H9 (cell line): ENCODE results near the gene GABRG2. TPM values are rescaled to one million over a fixed set of nuclear protein-coding genes. Genes with fewer than 3 reads are reported as not detected.

ENCODE experiments used
- DNase-seq: peaks from one replicate; pipeline ENCODE4 v3.0.0-alpha.2; 2017
- H2AFZ ChIP-seq: one replicate; pipeline ENCODE4 v1.6.1; 2013; ENCODE audit warnings: mild to moderate bottlenecking, low read length, control low read depth, moderate library complexity
- H2AK5ac ChIP-seq: 2 replicates; pipeline ENCODE4 v1.6.1; 2013; ENCODE audit warnings: low read length, control low read depth, mixed read lengths; ENCODE audit not compliant: insufficient read length
- H2BK120ac ChIP-seq: one replicate; pipeline ENCODE4 v1.6.1; 2013; ENCODE audit warnings: low read depth, mild to moderate bottlenecking, low read length, control low read depth, inconsistent platforms; ENCODE audit not compliant: poor library complexity, severe bottlenecking
- H2BK12ac ChIP-seq: 2 replicates; pipeline ENCODE4 v1.6.1; 2013; ENCODE audit warnings: low read length, control low read depth, mixed read lengths, low read depth; ENCODE audit not compliant: insufficient read length
- H2BK15ac ChIP-seq: 2 replicates; pipeline ENCODE4 v1.6.1; 2013; ENCODE audit warnings: low read depth, low read length, control low read depth
- H2BK20ac ChIP-seq: one replicate; pipeline ENCODE4 v1.6.1; 2013; ENCODE audit warnings: low read depth, mild to moderate bottlenecking, low read length, control low read depth, inconsistent platforms; ENCODE audit not compliant: poor library complexity, severe bottlenecking
- H2BK5ac ChIP-seq: 2 replicates; pipeline ENCODE4 v1.6.1; 2013; ENCODE audit warnings: low read length, control low read depth, mixed read lengths; ENCODE audit not compliant: insufficient read length
- H3K14ac ChIP-seq: 2 replicates; pipeline ENCODE4 v1.6.1; 2013; ENCODE audit warnings: low read length, control low read depth; ENCODE audit not compliant: insufficient read depth
- H3K18ac ChIP-seq: 2 replicates; pipeline ENCODE4 v1.6.1; 2013; ENCODE audit warnings: low read depth, mild to moderate bottlenecking, mixed read lengths, low read length, control low read depth; ENCODE audit not compliant: insufficient read length
- H3K23ac ChIP-seq: 2 replicates; pipeline ENCODE4 v1.6.1; 2013; ENCODE audit warnings: low read length, control low read depth, mixed read lengths, low read depth; ENCODE audit not compliant: insufficient read length
- H3K23me2 ChIP-seq: 2 replicates; pipeline ENCODE4 v1.6.1; 2013; ENCODE audit warnings: low read depth, mild to moderate bottlenecking, mixed read lengths, low read length, control low read depth; ENCODE audit not compliant: insufficient read length, poor library complexity, severe bottlenecking
- H3K27ac ChIP-seq: 2 replicates; pipeline ENCODE4 v1.5.1; 2013; ENCODE audit warnings: low read length, control low read depth, mixed read lengths, low read depth; ENCODE audit not compliant: insufficient read length
- H3K27me3 ChIP-seq: 2 replicates; pipeline ENCODE4 v1.6.1; 2013; ENCODE audit warnings: low read length, control low read depth, inconsistent platforms; ENCODE audit not compliant: insufficient read depth
- H3K4ac ChIP-seq: 2 replicates; pipeline ENCODE4 v1.6.1; 2013; ENCODE audit warnings: low read depth, mild to moderate bottlenecking, control low read depth, inconsistent platforms, low read length, moderate library complexity
- H3K4me1 ChIP-seq: 2 replicates; pipeline ENCODE4 v1.6.1; 2013; ENCODE audit warnings: low read length, control low read depth, inconsistent platforms; ENCODE audit not compliant: insufficient read depth
- H3K4me2 ChIP-seq: 2 replicates; pipeline ENCODE4 v1.6.1; 2013; ENCODE audit warnings: low read length, control low read depth, mixed read lengths; ENCODE audit not compliant: insufficient read length, insufficient read depth
- H3K56ac ChIP-seq: 2 replicates; pipeline ENCODE4 v1.6.1; 2013; ENCODE audit warnings: low read depth, mild to moderate bottlenecking, mixed read lengths, low read length, control low read depth; ENCODE audit not compliant: insufficient read length
- H3K79me1 ChIP-seq: 2 replicates; pipeline ENCODE4 v1.6.1; 2013; ENCODE audit warnings: low read depth, mild to moderate bottlenecking, moderate library complexity, low read length, control low read depth, inconsistent platforms; ENCODE audit not compliant: insufficient read depth, poor library complexity, severe bottlenecking
- H3K79me2 ChIP-seq: 2 replicates; pipeline ENCODE4 v1.6.1; 2013; ENCODE audit warnings: low read length, control low read depth, inconsistent platforms; ENCODE audit not compliant: insufficient read depth
- H3K9ac ChIP-seq: 2 replicates; pipeline ENCODE4 v1.6.1; 2013; ENCODE audit warnings: low read length, control low read depth, mixed read lengths; ENCODE audit not compliant: insufficient read length; ENCODE audit errors: extremely low read depth
- H3K9me3 ChIP-seq: one replicate; pipeline ENCODE4 v1.6.1; 2013; ENCODE audit warnings: low read depth, low read length, inconsistent platforms; ENCODE audit not compliant: control insufficient read depth
- H3T11ph ChIP-seq: one replicate; pipeline ENCODE4 v1.6.1; 2013; ENCODE audit warnings: mild to moderate bottlenecking, low read length, control low read depth, inconsistent platforms
- H4K20me1 ChIP-seq: one replicate; pipeline ENCODE4 v1.6.1; 2013; ENCODE audit not compliant: control insufficient read depth, insufficient read length, insufficient read depth
- H4K5ac ChIP-seq: 2 replicates; pipeline ENCODE4 v1.6.1; 2013; ENCODE audit warnings: low read depth, mild to moderate bottlenecking, mixed read lengths, low read length, control low read depth; ENCODE audit not compliant: insufficient read length
- H4K8ac ChIP-seq: replicated peaks from 2 replicates; pipeline ENCODE4 v1.6.1; 2013; ENCODE audit warnings: low read length, control low read depth, mixed read lengths, low read depth; ENCODE audit not compliant: insufficient read length
- H4K91ac ChIP-seq: 2 replicates; pipeline ENCODE4 v1.6.1; 2013; ENCODE audit warnings: low read depth, mild to moderate bottlenecking, moderate library complexity, mixed read lengths, low read length, control low read depth; ENCODE audit not compliant: insufficient read length
- H3K27ac Mint-ChIP-seq, 3 experiments: 2 replicates in 2 of 3; 3 replicates in 1 of 3; pipeline ENCODE4 v1.8.0; 2020 to 2021; ENCODE audit warnings: mixed read lengths in 3 of 3, mild to moderate bottlenecking in 1 of 3, moderate library complexity in 1 of 3
- H3K27me3 Mint-ChIP-seq: 2 replicates; pipeline ENCODE4 v1.8.0; 2021; ENCODE audit warnings: low read depth, mild to moderate bottlenecking, moderate library complexity, mixed read lengths
- H3K36me3 Mint-ChIP-seq, 3 experiments: 2 replicates in 2 of 3; 3 replicates in 1 of 3; pipeline ENCODE4 v1.8.0; 2020 to 2021; ENCODE audit warnings: low read depth in 3 of 3, mixed read lengths in 3 of 3; ENCODE audit not compliant: insufficient read depth in 1 of 3
- H3K4me1 Mint-ChIP-seq, 2 experiments: 2 replicates each; pipeline ENCODE4 v1.8.0; 2020; ENCODE audit warnings: mixed read lengths in 2 of 2
- H3K4me3 Mint-ChIP-seq, 2 experiments: 2 replicates in 1 of 2; 3 replicates in 1 of 2; pipeline ENCODE4 v1.8.0; 2020 to 2021; ENCODE audit warnings: mild to moderate bottlenecking in 2 of 2, mixed read lengths in 2 of 2, moderate library complexity in 1 of 2
- H3K9me3 Mint-ChIP-seq, 2 experiments: 2 replicates in 1 of 2; 3 replicates in 1 of 2; pipeline ENCODE4 v1.8.0; 2020; ENCODE audit warnings: mild to moderate bottlenecking in 2 of 2, mixed read lengths in 2 of 2, moderate library complexity in 1 of 2
- WGBS: extraction: QIAGEN DNeasy Blood & Tissue Kit; methylation state at CpG from one replicate; pipeline ENCODE4 v1.1.7; 2013; ENCODE audit warnings: missing lambda C conversion rate, low lambda C conversion rate, mixed read lengths; ENCODE audit not compliant: insufficient read length; ENCODE audit errors: extremely low coverage; 5-methylcytosine and 5-hydroxymethylcytosine counted together
- total RNA-seq: library from RNA; stranded (reverse); gene quantifications from 2 replicates; pipeline ENCODE4 v1.2.1, GENCODE V29; 2021
- TF ChIP-seq, protein P1 (sequence below): fragments of 200-600 bp; sonication (generic); conservative IDR thresholded peaks from 3 replicates; pipeline ENCODE4 v1.8.0; 2021; ENCODE audit warnings: antibody characterized with exemption, mild to moderate bottlenecking

Gene GABRG2
- total RNA-seq, 1 experiment from 2014 or later, result 0.98 TPM

DNA sequence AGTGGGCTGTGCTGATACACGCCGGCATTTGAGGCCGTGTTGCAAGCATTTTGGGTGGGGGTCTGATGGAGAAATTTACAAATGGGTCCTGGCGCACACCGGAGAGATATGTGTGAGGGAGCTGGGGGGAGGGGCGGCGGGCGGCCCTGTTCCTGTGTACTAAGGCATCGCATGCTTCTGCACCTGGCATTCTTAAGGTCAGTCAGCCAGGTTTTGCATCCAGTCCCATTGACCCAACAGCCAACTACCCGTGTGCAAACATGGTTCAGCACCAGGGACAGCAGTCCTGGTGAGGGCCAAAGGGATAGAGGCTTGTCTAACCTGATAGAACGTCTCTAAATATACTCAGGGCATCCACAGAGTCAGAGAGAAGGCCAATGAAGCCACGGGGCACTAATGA is 839 bp downstream of the GABRG2 start:
- Histone ChIP-seq H3K56ac (no peak overlapping the region), H3K79me1 (no peaks in the 10 kb centered on the region), H3K4me1 (peaks cover 5% of the 10 kb centered on the region; the same call in 1 of the 2 replicates), H3K18ac (no peak overlapping the region), H3K23ac (no peak overlapping the region), H3K79me2 (no peaks in the 10 kb centered on the region), H2BK12ac (no peak overlapping the region), H4K20me1 (no peaks in the 10 kb centered on the region), H3K27me3 (no peaks in the 10 kb centered on the region), H3K27ac (no peak overlapping the region), H2BK20ac (no peak overlapping the region), H3K9ac (no peak overlapping the region), H3K4me2 (peak overlapping the region; percentile 94), H3T11ph (no peak overlapping the region), H2BK120ac (no peak overlapping the region), H3K9me3 (no peaks in the 10 kb centered on the region), H2AFZ (no peak overlapping the region), H3K14ac (no peak overlapping the region), H2BK5ac (no peak overlapping the region), H4K8ac (no peak overlapping the region), H3K23me2 (peaks cover 11% of the 10 kb centered on the region), H4K91ac (no peak overlapping the region), H2AK5ac (no peak overlapping the region), H3K4ac (no peak overlapping the region), H4K5ac (no peak overlapping the region), H2BK15ac (no peak overlapping the region)
- WGBS, result no CpG with 5 or more reads among the region's 12 CpGs
- peaks cover 21 to 28% of the 10 kb centered on the region in 2 experiments for H3K4me1 Mint-ChIP-seq
- DNase-seq, result peak; percentile 93
- TF ChIP-seq, protein P1, sequence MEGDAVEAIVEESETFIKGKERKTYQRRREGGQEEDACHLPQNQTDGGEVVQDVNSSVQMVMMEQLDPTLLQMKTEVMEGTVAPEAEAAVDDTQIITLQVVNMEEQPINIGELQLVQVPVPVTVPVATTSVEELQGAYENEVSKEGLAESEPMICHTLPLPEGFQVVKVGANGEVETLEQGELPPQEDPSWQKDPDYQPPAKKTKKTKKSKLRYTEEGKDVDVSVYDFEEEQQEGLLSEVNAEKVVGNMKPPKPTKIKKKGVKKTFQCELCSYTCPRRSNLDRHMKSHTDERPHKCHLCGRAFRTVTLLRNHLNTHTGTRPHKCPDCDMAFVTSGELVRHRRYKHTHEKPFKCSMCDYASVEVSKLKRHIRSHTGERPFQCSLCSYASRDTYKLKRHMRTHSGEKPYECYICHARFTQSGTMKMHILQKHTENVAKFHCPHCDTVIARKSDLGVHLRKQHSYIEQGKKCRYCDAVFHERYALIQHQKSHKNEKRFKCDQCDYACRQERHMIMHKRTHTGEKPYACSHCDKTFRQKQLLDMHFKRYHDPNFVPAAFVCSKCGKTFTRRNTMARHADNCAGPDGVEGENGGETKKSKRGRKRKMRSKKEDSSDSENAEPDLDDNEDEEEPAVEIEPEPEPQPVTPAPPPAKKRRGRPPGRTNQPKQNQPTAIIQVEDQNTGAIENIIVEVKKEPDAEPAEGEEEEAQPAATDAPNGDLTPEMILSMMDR, result no peak
- H3K27ac Mint-ChIP-seq, result no peak overlapping the region
- peaks cover 3% of the 10 kb centered on the region; the same call in 1 of the 2 replicates for H3K27me3 Mint-ChIP-seq
- H3K9me3 Mint-ChIP-seq, result no peaks in the 10 kb centered on the region; a peak in 1 of 5 replicates
- H3K4me3 Mint-ChIP-seq, result peak overlapping the region; percentile 71 to 87
- H3K36me3 Mint-ChIP-seq, result no peaks in the 10 kb centered on the region
